AG04450 (cell line): ENCODE measurements around the gene RIMOC1. TPM values are rescaled to one million over a fixed set of nuclear protein-coding genes. Genes with fewer than 3 reads are reported as not detected.

Source experiments
- CTCF ChIA-PET: fragments of 300-600, 350-600 bp; formaldehyde crosslinking; extraction: SDS; loops from one replicate; lab custom pipeline; 2022; ENCODE audit warnings: antibody characterized with exemption, inconsistent platforms; lab: Charles Lee
- POLR2A ChIA-PET: fragments of 350-600 bp; formaldehyde crosslinking; extraction: SDS; loops from one replicate; lab custom pipeline; 2021; ENCODE audit warnings: antibody characterized with exemption, inconsistent platforms; lab: Yijun Ruan, JAX
- DNase-seq: peaks from one replicate; pipeline ENCODE4 v3.0.0-alpha.2; 2011; ENCODE audit warnings: low read depth, low spot score
- H3K27ac ChIP-seq: one replicate; pipeline ENCODE4 v1.5.1; 2012; ENCODE audit warnings: low read depth, low read length, control low read depth
- H3K27me3 ChIP-seq: one replicate; pipeline ENCODE4 v1.6.0; 2012; ENCODE audit warnings: low read length; ENCODE audit not compliant: control insufficient read depth, insufficient read depth
- H3K4me3 ChIP-seq: 2 replicates; pipeline ENCODE4 v1.5.1; 2011; ENCODE audit warnings: mild to moderate bottlenecking, low read depth, low read length, control low read depth
- H3K9me3 ChIP-seq: 2 replicates; pipeline ENCODE4 v1.5.1; 2012; ENCODE audit warnings: low read length; ENCODE audit not compliant: control insufficient read depth, insufficient read depth
- polyA plus RNA-seq: library from polyadenylated mRNA; depleted of rRNA; stranded (reverse); fragments of >200 nt; gene quantifications from 2 replicates; pipeline ENCODE4 v1.2.3, GENCODE V29; 2011
- TF ChIP-seq, protein P1 (sequence below): IDR thresholded peaks from 2 replicates; pipeline ENCODE4 v1.5.1; 2011; ENCODE audit warnings: low read depth, low read length, control low read depth, inconsistent platforms

Gene RIMOC1
- polyA plus RNA-seq, 1 experiment, result 43.1 TPM

DNA sequence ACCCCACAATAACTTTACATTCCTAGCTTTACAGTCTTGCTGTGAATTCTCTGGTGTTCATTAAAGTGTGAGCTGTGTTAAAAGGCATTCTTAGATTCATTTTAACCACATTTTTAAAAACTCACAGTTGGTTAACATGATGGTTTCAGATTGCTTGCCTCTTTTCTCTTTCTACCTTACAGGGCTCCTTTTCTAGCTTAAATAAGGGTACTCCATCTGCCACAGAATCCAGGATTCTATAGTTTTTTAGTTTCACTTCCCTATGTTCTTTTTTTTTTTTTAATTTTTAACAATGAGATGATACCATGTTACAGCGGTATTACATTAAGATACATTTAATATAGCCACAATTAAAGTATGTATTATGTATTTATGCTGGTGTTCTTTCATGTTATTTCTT is 17.0 kb downstream of the RIMOC1 start:
- ChIA-PET POLR2A (no interaction called here), CTCF (interaction anchor here (0.9 to 1.3 kb wide), 2 partner anchors 65 to 136 kb away, joined by 4 to 5 read pairs; no protein-coding TSS in a partner anchor)
- TF ChIP-seq, protein P1, sequence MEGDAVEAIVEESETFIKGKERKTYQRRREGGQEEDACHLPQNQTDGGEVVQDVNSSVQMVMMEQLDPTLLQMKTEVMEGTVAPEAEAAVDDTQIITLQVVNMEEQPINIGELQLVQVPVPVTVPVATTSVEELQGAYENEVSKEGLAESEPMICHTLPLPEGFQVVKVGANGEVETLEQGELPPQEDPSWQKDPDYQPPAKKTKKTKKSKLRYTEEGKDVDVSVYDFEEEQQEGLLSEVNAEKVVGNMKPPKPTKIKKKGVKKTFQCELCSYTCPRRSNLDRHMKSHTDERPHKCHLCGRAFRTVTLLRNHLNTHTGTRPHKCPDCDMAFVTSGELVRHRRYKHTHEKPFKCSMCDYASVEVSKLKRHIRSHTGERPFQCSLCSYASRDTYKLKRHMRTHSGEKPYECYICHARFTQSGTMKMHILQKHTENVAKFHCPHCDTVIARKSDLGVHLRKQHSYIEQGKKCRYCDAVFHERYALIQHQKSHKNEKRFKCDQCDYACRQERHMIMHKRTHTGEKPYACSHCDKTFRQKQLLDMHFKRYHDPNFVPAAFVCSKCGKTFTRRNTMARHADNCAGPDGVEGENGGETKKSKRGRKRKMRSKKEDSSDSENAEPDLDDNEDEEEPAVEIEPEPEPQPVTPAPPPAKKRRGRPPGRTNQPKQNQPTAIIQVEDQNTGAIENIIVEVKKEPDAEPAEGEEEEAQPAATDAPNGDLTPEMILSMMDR, result no peak
- Histone ChIP-seq H3K27me3 (no peaks in the 10 kb centered on the region), H3K9me3 (no peaks in the 10 kb centered on the region), H3K4me3 (no peak overlapping the region), H3K27ac (no peak overlapping the region)
- DNase-seq, result no peak

DNA sequence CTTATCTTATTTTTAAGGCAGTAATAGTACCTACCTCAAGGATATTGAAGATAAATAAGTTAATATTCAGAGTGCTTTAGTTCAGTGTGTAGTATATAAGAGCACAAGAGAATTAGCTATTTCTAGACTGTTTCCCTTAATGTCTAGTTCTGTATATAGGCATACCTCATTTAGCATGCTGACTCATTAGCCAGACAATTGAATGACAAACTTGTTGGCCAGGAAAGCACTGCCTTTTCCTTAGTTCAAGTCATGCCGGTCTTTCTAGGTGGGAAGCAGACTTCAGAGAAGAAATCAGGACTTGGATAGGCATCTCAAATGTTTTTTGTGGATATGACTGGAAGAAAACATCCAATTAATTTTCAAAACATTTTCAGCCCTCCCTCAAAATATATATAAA is 17.7 kb downstream of the RIMOC1 start:
- no peak for DNase-seq
- no peaks in the 10 kb centered on the region for H3K9me3 ChIP-seq
- ChIA-PET CTCF (no interaction called here), POLR2A (no interaction called here)
- no peak overlapping the region for H3K27ac ChIP-seq
- no peaks in the 10 kb centered on the region for H3K27me3 ChIP-seq
- TF ChIP-seq, protein P1, result no peak
- no peak overlapping the region for H3K4me3 ChIP-seq

DNA sequence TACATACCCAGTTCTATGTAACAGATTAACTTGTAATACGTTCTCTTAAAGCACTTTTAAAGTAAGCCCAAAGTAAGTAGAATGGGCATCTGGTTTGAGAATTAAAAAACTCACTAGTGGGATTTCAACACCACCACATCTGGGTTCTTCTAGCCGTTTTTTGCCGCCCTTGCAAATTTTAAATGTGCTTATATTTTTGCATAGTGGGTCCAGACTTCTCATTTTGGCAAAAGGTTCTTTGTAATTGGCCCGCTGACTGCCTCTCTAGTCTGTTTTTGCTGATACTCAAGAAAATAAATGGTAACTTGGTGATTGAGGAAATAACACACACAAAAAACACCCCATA is 20.4 kb downstream of the RIMOC1 start:
- CTCF ChIA-PET, result interaction anchor here (0.5 to 1.1 kb wide), 7 partner anchors 13 to 70 kb away, joined by 3 to 4 read pairs (median 3); partner anchors contain the start of gene RIMOC1
- no peaks in the 10 kb centered on the region for H3K27me3 ChIP-seq
- H3K27ac ChIP-seq, result peak overlapping the region; percentile 42
- POLR2A ChIA-PET, result interaction anchor here (1.8 kb wide), 1 partner anchor 20 kb away, joined by 15 read pairs; the partner anchor contains the start of gene RIMOC1
- DNase-seq, result no peak
- H3K9me3 ChIP-seq, result no peaks in the 10 kb centered on the region
- TF ChIP-seq, protein P1, result no peak
- peak overlapping the region; percentile 68 for H3K4me3 ChIP-seq

DNA sequence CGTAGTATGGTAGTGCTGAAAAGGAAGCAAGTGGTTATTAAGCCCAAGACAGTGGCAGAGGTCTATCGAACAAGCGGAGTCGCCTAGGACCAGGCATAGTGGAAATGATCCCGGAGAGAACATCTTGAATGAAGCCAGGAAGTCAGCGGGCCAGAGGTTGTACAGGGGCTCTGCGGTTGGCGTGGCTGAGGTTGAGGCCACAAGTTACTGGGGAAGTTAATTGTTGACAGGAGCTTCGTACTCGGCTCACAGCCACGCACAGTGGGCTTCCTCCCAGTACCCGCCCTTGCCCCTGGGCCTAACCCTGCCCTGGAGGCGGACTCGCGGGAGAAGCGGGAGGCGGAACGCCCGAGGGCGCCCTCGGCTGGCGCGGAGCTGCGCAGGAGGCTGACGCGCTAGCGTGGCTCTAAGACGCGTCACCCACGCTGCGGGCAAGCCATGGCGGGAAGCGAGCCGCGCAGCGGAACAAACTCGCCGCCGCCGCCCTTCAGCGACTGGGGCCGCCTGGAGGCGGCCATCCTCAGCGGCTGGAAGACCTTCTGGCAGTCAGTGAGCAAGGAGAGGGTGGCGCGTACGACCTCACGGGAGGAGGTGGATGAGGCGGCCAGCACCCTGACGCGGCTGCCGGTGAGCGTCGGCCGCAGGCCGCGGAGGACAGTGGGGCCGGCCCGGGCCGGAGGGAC is 20.9 kb downstream of the RIMOC1 start, which contains the start of gene FBXO4:
Gene FBXO4, plus strand, starts transcription at position 410 of the 683 bp plus-strand sequence. Its CDS starts 29 bp downstream, at position 439.
- no peaks in the 10 kb centered on the region for H3K9me3 ChIP-seq
- H3K27ac ChIP-seq, result peak within 1 kb of the TSS; percentile 62
- H3K4me3 ChIP-seq, result peak within 1 kb of the TSS; percentile 68
- no peaks in the 10 kb centered on the region for H3K27me3 ChIP-seq
- ChIA-PET CTCF (interaction anchor here (0.5 to 1.1 kb wide), 12 partner anchors 11 to 132 kb away, joined by 3 to 4 read pairs (median 3); partner anchors contain the start of gene RIMOC1), POLR2A (interaction anchor here (0.7 to 1.8 kb wide), 2 partner anchors 21 to 675 kb away, joined by 4 to 15 read pairs; partner anchors contain the start of gene RIMOC1)
- TF ChIP-seq, protein P1, result peak; percentile 66
- peak; percentile 44 for DNase-seq

DNA sequence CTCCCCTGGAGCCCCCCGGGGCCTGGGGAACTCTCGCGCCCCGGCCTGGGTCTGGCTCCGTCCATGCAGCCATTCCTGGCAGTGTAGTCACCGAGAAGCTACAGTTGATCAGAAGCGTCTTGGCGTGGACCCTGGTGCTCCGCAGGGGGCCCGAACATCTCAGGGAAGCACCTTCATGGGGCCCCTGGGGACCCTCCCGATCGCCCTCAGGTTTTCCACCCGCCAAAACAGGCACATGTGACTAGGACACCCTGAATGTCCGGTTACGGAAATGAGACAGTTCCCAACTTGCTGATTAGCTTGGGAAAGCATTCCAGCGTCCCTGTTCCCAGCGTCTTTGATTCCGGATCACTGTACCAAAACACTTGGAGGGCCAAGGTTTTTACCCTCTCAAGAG is 21.4 kb downstream of the RIMOC1 start:
- DNase-seq, result no peak
- ChIA-PET CTCF (interaction anchor here (0.6 to 1.1 kb wide), 9 partner anchors 12 to 132 kb away, joined by 3 to 4 read pairs (median 3); no protein-coding TSS in a partner anchor), POLR2A (interaction anchor here (0.7 to 1.8 kb wide), 2 partner anchors 21 to 676 kb away, joined by 4 to 15 read pairs; partner anchors contain the start of gene RIMOC1)
- H3K9me3 ChIP-seq, result no peaks in the 10 kb centered on the region
- no peaks in the 10 kb centered on the region for H3K27me3 ChIP-seq
- TF ChIP-seq, protein P1, result no peak
- peak overlapping the region; percentile 62 for H3K27ac ChIP-seq
- peak overlapping the region; percentile 68 for H3K4me3 ChIP-seq
